GM19438 (cell line): ENCODE results near the gene SNRNP200.

Source experiments
- ATAC-seq: cut with Tn5 transposase; IDR thresholded peaks from one replicate; pipeline ENCODE4 v1.9.1; 2021; ENCODE audit warnings: low read depth; ENCODE audit not compliant: unreplicated experiment

SNRNP200 gene

GRCh38 chr2:96305091-96305978 lies at the start of gene SNRNP200:
TSS of gene SNRNP200 (minus strand) at chr2:96305546. CDS start at chr2:96305437, 109 bp downstream.
- peak; percentile 84 for ATAC-seq

- ATAC-seq: no peak
Measured at GRCh38 chr2:96354492-96354891, 49.1 kb upstream of the SNRNP200 start.

GRCh38 chr2:96353606-96354101 lies 48.3 kb upstream of the SNRNP200 start:
- no peak for ATAC-seq

GRCh38 chr2:96353032-96353561 lies 47.8 kb upstream of the SNRNP200 start:
- ATAC-seq: no peak

GRCh38 chr2:96347395-96347794 lies 42.0 kb upstream of the SNRNP200 start:
- no peak for ATAC-seq

- no peak for ATAC-seq
Measured at GRCh38 chr2:96345868-96346462, 40.6 kb upstream of the SNRNP200 start.

GRCh38 chr2:96345438-96345837 lies 40.1 kb upstream of the SNRNP200 start:
- ATAC-seq: no peak

GRCh38 chr2:96344011-96344410 lies 38.7 kb upstream of the SNRNP200 start:
- peak; percentile 71 for ATAC-seq

- ATAC-seq: no peak
Measured at GRCh38 chr2:96342085-96342484, 36.7 kb upstream of the SNRNP200 start.

GRCh38 chr2:96341641-96342040 lies 36.3 kb upstream of the SNRNP200 start:
- no peak for ATAC-seq

- no peak for ATAC-seq
Measured at GRCh38 chr2:96340493-96341414, 35.4 kb upstream of the SNRNP200 start.

- ATAC-seq: no peak
Measured at GRCh38 chr2:96336873-96337272, 31.5 kb upstream of the SNRNP200 start.

- ATAC-seq: no peak
Measured at GRCh38 chr2:96336104-96336775, 30.9 kb upstream of the SNRNP200 start.

GRCh38 chr2:96333708-96334107 lies 28.4 kb upstream of the SNRNP200 start:
- ATAC-seq: no peak

- ATAC-seq: no peak
Measured at GRCh38 chr2:96330407-96330806, 25.1 kb upstream of the SNRNP200 start.

GRCh38 chr2:96329874-96330273 lies 24.5 kb upstream of the SNRNP200 start:
- ATAC-seq: no peak

- no peak for ATAC-seq
Measured at GRCh38 chr2:96329456-96329855, 24.1 kb upstream of the SNRNP200 start.

- no peak for ATAC-seq
Measured at GRCh38 chr2:96326990-96327820, 21.9 kb upstream of the SNRNP200 start.

- no peak for ATAC-seq
Measured at GRCh38 chr2:96326564-96326963, 21.2 kb upstream of the SNRNP200 start.
